DOHH2 (cell line): ENCODE results near the gene ECT2L.

Experiments
- H3F3A ChIP-seq: fragments of 200-600 bp; sonication (generic), shearing (Covaris generic); 2 replicates; pipeline ENCODE4 v1.6.0; 2016; ENCODE audit warnings: antibody characterized with exemption, mild to moderate bottlenecking; ENCODE audit not compliant: control insufficient read depth, insufficient read depth
- H3K27ac ChIP-seq: fragments of 200-600 bp; sonication (generic); 2 replicates; pipeline ENCODE4 v1.5.1; 2014; ENCODE audit warnings: low read depth, mild to moderate bottlenecking, low read length, moderate library complexity
- H3K27me3 ChIP-seq: fragments of 200-600 bp; sonication (generic); 2 replicates; pipeline ENCODE4 v1.6.1; 2014; ENCODE audit warnings: mild to moderate bottlenecking, low read length, mixed read lengths; ENCODE audit not compliant: control insufficient read depth
- H3K36me3 ChIP-seq: fragments of 200-600 bp; sonication (generic); 2 replicates; pipeline ENCODE4 v1.6.1; 2014; ENCODE audit warnings: mild to moderate bottlenecking, low read length, moderate library complexity, mixed read lengths; ENCODE audit not compliant: control insufficient read depth
- H3K4me1 ChIP-seq: fragments of 200-600 bp; sonication (generic); 2 replicates; pipeline ENCODE4 v1.6.1; 2014; ENCODE audit warnings: mild to moderate bottlenecking, low read length, mixed read lengths; ENCODE audit not compliant: control insufficient read depth
- H3K4me2 ChIP-seq: fragments of 200-600 bp; sonication (generic); 2 replicates; pipeline ENCODE4 v1.6.0; 2014; ENCODE audit warnings: mild to moderate bottlenecking, low read length, moderate library complexity
- H3K4me3 ChIP-seq: fragments of 200-600 bp; sonication (generic); 2 replicates; pipeline ENCODE4 v1.5.1; 2014; ENCODE audit warnings: mild to moderate bottlenecking, low read length, mixed read lengths
- H3K79me2 ChIP-seq: fragments of 200-600 bp; sonication (generic); 2 replicates; pipeline ENCODE4 v1.6.1; 2014; ENCODE audit warnings: mild to moderate bottlenecking, low read length, mixed read lengths; ENCODE audit not compliant: control insufficient read depth
- H3K9me2 ChIP-seq: fragments of 200-600 bp; sonication (generic); replicated peaks from 2 replicates; pipeline ENCODE4 v1.6.1; 2014; ENCODE audit warnings: mild to moderate bottlenecking, low read length, mixed read lengths; ENCODE audit not compliant: control insufficient read depth
- H3K9me3 ChIP-seq: fragments of 200-600 bp; sonication (generic); 2 replicates; pipeline ENCODE4 v1.6.1; 2014; ENCODE audit warnings: antibody characterized with exemption, low read length, mixed read lengths; ENCODE audit not compliant: control insufficient read depth, insufficient read depth
- H4K20me1 ChIP-seq: fragments of 200-600 bp; sonication (generic); 2 replicates; pipeline ENCODE4 v1.6.0; 2014; ENCODE audit warnings: low read depth, mild to moderate bottlenecking, antibody characterized with exemption, low read length, moderate library complexity; ENCODE audit not compliant: control insufficient read depth, insufficient read depth
- CTCF ChIP-seq: fragments of 200-600 bp; sonication (generic); IDR thresholded peaks from one replicate; pipeline ENCODE4 v1.5.1; 2014; ENCODE audit warnings: antibody characterized with exemption, mild to moderate bottlenecking, low read depth, low read length; ENCODE audit not compliant: poor library complexity, severe bottlenecking
- EZH2phosphoT487 ChIP-seq: fragments of 200-600 bp; sonication (generic); IDR thresholded peaks from 2 replicates; pipeline ENCODE4 v1.6.1; 2017; ENCODE audit warnings: borderline replicate concordance, mild to moderate bottlenecking, antibody characterized with exemption, low read length, moderate library complexity, mixed read lengths

Gene ECT2L

GRCh38 chr6:138943089-138943625 is 147.3 kb downstream of the ECT2L start:
- TF ChIP-seq CTCF, result no peak
- TF ChIP-seq EZH2phosphoT487, result no peak
- H3K4me2 ChIP-seq, result no peak overlapping the region
- no peaks in the 10 kb centered on the region for H3K9me2 ChIP-seq
- no peak overlapping the region for H3K27ac ChIP-seq
- H3K4me1 ChIP-seq, result no peaks in the 10 kb centered on the region
- peaks cover 37% of the 10 kb centered on the region for H3K36me3 ChIP-seq
- no peaks in the 10 kb centered on the region for H3K27me3 ChIP-seq
- no peaks in the 10 kb centered on the region for H3K9me3 ChIP-seq
- peaks cover 4% of the 10 kb centered on the region; the same call in 1 of the 2 replicates for H3K79me2 ChIP-seq
- H4K20me1 ChIP-seq, result no peaks in the 10 kb centered on the region
- no peak overlapping the region for H3K4me3 ChIP-seq
- H3F3A ChIP-seq, result no peaks in the 10 kb centered on the region

GRCh38 chr6:138944412-138944811 is 148.5 kb downstream of the ECT2L start:
- no peaks in the 10 kb centered on the region for H3K9me2 ChIP-seq
- H3K4me2 ChIP-seq, result no peak overlapping the region
- TF ChIP-seq CTCF (no peak), EZH2phosphoT487 (no peak)
- H3K4me3 ChIP-seq, result no peak overlapping the region
- H3K79me2 ChIP-seq, result peaks cover 14% of the 10 kb centered on the region
- no peaks in the 10 kb centered on the region for H3F3A ChIP-seq
- no peaks in the 10 kb centered on the region for H3K27me3 ChIP-seq
- no peaks in the 10 kb centered on the region for H3K4me1 ChIP-seq
- H3K9me3 ChIP-seq, result no peaks in the 10 kb centered on the region
- H3K36me3 ChIP-seq, result peaks cover 34% of the 10 kb centered on the region
- H3K27ac ChIP-seq, result no peak overlapping the region
- H4K20me1 ChIP-seq, result no peaks in the 10 kb centered on the region

- Histone ChIP-seq H3K4me1 (no peaks in the 10 kb centered on the region), H3K79me2 (peaks cover 23% of the 10 kb centered on the region), H3K4me3 (no peak overlapping the region), H3K27me3 (no peaks in the 10 kb centered on the region), H4K20me1 (no peaks in the 10 kb centered on the region), H3K9me3 (no peaks in the 10 kb centered on the region), H3K36me3 (peaks cover 28% of the 10 kb centered on the region), H3F3A (no peaks in the 10 kb centered on the region), H3K4me2 (no peak overlapping the region), H3K9me2 (no peaks in the 10 kb centered on the region), H3K27ac (no peak overlapping the region)
- TF ChIP-seq EZH2phosphoT487 (no peak), CTCF (no peak)
Measured at GRCh38 chr6:138945354-138945753, 149.5 kb downstream of the ECT2L start.
